Inferior parietal cortex (tissue), 1 donor: ENCODE data around the gene GATAD2A.
A peak's percentile ranks its signal among the peaks of the same experiment; 100 is the strongest.

Experiments used
- DNase-seq: peaks from one replicate; pipeline ENCODE4 v3.0.0-alpha.2; 2016; ENCODE audit errors: extremely low spot score

GATAD2A gene

DNA sequence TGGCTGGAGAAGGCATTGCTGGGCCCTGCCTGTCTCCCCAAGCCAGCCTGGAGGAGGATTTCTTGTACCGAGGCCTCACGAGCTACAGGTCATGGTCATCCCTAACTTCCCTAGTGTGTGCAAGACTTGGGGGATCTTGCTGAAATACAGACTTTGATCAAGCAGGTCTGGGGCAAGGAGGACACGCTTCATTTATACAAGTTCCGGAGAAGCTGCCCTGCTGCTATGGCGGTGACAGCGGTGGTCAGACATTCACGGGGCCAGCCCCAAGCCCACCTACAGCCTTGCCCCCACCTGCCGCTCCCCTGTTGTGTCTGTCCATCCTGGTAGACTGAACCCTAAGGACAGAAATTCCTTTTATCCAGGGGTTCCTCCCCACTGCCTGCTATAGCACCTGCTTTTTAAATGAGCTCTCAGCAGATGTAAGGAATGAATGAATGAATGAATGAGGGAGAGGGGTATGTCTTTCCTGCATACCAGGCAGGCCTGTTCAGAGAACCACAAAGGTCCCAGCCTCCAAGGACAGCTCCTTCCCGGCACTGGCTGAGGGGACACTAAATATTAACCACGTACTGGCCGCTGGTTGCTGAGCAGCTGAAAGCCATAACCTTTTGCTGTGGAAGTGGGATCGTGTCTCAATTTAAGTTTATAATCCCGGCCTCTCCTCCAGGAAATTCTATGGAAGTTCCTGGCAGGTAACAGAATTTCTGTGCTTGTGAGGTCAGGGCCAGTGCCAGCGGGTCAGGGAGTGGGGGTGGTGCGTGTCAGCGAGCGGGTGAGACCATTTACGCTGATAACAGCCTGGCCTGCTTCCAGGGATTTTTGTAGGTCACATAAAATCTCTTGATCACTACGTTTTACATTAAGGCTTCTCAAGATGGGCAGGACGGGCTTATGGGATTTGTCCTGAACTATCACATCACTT, 82.7 kb downstream of the GATAD2A start:
- no peak for DNase-seq

DNA sequence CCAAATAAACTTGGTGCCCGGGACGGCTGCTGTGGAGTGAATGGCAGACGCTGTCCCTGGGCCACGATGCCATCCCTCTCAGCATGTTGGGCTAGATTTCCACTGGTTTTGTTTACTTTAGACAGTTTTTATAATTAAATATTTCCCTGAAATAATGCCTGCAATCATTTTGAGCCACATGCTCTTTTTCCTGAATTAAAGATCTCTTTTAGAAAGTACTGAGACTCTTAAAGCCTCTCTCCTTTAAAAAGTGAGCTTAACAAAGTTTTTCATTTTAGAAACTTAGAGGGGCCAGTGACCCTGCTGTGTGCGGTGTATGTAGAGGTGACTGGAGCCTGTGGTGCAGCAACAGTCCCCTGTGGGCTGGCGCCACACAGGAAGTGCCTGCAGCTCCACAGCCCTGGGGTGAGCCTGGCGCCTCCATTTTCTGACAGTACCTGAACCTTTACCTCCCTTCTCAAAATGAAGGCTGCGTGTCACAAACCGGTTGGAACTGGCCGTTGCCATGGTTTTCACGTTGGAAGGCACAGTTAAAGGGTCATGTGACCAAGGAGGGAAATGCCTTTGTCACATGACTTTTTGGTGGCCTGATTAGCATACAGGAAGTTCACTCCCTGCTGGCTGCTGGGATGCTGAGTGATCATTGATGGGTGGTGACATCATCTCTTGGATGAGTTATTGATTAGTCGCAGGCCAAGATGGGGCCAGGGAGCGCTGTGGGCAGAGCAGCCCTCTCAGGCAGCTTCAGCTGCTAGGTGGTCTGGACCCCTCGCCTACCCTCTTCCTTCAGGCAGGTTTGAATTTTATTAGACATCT, 83.6 kb downstream of the GATAD2A start:
- DNase-seq: peak; percentile 72

DNA sequence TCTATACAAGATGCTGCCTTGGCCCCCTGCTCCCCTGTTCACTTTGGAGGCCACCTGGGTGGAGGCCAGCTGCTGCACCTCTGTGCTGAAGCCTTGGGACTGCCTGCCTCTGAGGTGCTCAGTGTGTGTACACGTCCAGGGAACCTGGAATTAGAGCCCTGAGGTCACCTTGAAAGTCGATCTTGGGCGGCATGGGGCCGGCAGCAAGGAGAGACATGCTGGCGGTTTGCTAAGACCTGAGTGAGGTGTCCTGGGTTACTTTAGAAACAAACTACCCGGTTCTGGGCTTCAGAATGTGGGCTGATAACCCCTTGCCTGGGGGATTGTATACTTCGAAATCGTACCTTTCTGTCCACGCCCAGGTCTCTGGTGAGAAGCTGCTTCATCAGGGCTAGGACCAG, 84.3 kb downstream of the GATAD2A start:
- no peak for DNase-seq

DNA sequence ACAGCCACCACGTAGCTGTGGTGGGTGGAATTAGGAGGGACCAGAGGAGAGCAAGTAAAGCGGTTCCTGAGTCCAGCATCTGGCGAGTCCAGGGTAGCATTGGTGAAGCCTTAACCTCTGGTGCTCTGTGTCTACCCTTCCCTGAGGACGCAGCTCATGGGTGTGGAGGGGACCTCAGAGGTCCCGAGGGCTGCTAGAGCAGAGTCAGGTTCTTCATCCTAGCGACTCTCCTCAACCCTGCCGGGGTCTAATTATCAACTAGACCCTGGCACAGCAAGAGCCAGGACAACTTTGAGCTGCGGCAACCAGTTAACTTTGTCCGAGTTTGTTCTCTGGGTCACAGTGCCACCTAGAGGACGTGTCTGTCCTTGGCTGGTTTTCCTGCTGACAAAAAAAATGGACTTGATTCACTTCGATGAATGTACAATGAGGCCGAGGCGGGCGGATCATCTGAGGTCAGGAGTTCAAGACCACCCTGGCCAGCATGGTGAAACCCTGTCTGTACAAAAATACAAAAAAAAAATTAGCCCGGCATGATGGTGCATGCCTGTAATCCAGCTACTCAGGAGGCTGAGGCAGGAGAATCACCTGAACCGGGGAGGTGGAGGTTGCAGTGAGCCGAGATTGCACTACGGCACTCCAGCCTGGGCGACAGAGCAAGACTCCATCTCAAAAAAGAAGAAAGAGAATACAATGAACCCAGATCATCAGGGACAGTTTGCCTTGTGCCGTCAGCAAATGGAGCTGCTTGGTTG, 84.9 kb downstream of the GATAD2A start:
- DNase-seq: peak; percentile 93

DNA sequence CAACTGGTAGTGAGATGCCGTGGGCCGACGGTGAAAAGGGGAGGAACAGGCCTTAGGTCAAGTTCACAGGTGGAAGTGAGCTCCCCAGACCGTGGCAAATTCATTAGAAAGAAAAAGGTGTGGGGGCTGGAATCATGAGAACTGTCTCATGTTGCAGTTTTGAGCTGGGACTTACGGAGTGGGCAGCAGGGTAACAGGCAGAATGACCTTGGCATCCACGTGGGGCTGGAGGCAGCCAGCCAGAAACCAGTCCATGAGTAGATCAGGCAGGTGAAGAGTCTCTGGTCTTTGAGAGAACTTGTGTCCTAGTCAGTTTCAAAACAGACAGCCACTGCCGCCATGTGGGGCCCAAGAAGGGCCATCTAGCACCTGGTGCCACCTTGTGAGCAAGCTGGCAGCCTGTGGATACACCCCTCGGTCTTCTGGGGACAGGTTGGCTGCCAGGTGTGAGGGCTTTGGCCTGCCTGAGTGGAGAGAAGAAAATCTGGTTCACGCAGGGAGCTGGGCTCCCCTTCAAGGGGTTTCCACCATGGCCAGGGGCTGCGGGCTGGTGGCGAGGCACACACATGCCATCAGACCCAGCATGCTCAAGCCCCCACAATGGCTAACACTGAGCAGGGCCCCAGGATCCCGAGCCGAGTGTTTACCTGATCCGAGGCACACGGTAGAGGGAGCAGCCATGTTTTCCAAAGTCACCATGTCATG, 86.0 kb downstream of the GATAD2A start:
- DNase-seq: no peak

DNA sequence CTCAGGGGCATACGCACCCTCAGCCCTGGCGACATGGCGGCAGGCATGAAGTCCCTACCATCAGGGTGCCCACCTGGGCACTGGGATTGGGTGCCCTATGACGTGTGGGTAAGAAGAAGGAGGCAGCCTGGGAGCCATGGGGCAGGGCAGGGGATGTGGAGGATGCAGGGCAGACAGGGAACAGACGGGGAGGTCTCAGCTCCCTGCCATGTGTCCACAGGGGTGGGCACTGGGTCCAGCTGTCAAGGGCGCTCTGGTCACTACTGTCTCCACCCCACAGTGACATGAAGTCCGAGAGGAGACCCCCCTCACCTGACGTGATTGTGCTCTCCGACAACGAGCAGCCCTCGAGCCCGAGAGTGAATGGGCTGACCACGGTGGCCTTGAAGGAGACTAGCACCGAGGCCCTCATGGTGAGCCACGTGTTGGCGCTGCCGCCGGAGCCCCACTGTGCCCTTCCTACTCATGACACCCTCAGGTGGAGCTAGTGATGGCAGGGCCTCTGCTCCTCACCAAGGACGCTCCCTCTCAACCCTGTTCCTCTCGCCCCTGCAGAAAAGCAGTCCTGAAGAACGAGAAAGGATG, 86.6 kb downstream of the GATAD2A start:
- no peak for DNase-seq

DNA sequence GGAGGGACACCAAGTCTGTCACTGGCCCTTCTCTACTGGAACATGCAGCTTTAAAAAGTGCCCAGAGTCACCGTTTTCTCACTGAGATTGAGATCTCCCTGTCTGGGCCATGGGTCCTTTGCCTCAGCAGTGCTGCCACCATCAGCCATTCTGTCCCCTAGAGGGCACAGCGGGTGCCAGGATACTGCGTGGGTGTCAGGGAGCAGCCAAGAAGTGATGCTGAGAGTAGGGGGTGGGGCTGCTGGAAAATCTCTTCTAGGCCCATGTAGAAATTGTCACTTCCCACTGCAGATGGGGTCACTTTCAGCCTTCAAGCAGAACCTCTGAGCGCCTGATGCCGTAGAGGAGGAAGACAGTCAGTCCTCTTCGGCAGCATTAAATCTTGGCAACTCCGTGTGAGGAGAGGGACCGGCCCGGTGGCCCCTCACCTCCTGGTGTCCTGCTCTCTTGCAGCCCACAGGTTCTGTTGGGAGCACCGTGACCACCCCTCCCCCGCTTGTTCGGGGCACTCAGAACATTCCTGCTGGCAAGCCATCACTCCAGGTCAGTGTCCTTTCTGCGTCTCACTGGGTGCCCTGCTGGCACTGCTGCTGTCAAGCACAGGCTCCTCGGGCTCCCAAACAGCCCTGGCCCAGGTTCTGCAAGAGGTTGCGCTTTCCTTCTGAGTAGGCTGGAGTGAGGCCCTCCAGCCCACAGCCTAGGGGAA, 88.5 kb downstream of the GATAD2A start:
- no peak for DNase-seq

DNA sequence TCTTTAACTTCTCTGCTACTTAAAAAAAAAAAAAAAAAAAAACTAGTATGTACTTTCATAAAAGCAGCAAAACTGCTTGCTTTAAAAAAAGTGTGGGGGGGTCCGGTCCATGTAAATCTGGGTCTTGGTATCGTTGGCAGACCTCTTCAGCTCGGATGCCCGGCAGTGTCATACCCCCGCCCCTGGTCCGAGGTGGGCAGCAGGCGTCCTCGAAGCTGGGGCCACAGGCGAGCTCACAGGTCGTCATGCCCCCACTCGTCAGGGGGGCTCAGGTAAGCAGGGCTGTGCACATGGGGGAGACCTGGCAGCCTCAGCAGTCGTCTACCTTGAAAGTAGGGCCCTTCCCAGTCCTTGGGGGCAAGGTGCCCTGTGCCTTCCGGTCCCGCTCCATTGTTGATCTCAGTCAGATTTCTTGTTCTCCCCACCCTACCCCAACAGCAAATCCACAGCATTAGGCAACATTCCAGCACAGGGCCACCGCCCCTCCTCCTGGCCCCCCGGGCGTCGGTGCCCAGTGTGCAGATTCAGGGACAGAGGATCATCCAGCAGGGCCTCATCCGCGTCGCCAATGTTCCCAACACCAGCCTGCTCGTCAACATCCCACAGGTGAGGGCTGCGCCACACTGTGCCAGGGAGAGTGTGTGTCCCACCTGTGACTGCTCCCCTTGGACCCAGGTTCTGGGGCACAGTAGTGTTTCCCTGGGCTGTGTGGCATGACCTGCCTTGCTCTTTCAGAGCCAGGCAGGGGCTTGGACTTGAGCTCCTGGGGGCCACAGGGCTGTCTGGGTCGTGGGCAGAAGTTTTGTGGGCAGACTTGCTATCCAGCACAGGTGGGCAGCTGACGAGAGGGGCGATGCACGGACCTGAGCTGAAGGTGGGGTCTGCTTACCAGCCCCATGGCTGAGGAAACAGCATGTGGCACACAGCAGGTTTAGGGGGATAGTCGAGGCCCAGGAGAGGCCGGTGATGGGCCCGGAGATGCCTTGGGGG, 90.4 kb downstream of the GATAD2A start:
- DNase-seq: no peak

DNA sequence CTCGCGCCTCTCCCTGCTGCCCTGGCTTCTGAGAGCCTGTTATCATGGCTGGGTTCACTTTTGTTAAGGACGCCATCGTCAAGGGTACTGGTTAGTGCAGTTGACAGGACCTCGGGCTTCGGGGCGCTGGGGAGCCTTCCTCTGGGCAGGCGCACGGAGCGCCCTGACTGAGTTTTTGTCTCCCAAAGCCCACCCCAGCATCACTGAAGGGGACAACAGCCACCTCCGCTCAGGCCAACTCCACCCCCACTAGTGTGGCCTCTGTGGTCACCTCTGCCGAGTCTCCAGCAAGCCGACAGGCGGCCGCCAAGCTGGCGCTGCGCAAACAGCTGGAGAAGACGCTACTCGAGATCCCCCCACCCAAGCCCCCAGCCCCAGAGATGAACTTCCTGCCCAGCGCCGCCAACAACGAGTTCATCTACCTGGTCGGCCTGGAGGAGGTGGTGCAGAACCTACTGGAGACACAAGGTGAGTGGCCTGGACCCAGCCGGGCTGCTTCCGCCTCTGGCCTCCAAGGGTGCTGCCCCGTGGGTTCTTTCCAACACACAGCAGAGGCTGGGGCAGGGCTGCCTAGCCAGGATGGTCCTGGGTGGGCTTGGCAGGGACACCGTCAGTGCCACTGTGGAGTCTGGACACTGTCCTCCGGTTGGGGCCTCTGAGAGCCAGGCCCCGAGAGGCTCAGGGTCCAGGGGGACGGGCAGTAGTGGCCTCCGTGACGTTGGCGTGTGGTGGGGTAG, 92.9 kb downstream of the GATAD2A start:
- no peak for DNase-seq

DNA sequence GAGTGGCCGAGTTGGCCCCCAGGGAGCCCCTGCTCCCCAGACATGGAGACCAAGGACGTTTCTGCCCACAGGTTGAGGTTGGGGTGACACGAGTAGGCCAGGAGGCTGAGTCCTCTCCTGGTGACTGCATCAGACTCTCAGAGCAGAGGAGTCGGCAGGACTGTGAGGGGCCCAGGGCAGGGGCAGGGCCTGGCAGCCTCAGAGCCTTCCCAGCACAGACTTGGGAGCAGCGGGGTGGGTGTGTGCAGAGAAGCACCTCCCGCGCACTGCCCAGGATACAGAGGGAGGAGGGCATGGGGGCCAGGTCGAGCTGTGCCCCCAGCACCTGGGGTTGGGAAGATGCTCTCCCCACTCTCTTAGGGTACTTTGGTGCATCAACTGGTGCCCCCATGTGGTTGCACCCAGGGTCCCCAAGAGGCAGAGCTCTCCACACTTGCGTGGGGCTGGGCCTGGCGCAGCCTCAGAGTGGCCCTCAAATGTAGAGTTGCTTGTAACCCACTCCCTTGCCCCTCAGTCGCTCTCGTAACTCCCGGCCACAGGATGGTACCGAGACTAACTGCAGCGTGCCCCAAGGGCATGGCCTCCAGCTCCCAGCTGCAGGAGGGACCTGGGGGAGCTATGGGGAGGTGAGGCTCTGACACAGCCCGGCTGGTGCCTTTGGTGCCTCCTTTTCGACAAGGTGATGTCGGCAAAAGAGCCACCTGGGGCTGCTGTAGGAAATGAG, 94.0 kb downstream of the GATAD2A start:
- no peak for DNase-seq

DNA sequence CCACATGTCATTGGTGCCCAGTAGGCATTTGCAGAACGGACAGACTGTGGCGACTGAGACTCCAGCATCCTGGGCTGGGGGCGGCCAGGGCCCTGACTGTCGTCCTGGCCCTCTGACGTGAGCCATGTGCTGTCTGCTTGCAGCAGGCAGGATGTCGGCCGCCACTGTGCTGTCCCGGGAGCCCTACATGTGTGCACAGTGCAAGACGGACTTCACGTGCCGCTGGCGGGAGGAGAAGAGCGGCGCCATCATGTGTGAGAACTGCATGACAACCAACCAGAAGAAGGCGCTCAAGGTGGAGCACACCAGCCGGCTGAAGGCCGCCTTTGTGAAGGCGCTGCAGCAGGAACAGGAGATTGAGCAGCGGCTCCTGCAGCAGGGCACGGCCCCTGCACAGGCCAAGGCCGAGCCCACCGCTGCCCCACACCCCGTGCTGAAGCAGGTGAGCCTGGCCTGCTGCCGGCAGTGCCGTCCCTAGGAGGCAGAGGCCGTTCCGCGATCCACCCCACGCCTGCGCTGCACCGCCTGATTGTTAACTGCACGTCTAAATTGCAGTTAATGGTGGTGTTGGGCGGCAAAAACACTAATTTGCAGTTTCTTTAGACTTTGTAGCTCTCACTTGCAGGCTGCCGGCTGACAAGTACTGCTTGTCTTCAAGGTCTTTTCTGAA, 95.6 kb downstream of the GATAD2A start:
- DNase-seq: no peak

DNA sequence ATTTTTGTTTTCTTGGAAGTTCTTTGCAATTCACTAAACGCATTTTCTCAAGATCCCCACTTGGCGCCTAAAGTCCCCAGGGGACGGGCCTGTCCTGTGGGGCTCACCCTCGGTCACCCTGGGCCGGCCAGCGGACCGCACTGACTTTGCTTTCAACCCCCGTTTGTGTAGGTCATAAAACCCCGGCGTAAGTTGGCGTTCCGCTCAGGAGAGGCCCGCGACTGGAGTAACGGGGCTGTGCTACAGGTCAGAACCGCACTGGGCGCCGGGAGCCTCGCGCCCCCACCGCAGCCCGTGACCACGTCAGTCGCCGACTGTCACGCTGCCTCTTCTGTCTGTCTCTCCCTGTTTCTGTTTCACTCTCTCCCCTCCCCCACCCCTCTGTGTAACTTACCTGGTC, 96.3 kb downstream of the GATAD2A start:
- DNase-seq: no peak

DNA sequence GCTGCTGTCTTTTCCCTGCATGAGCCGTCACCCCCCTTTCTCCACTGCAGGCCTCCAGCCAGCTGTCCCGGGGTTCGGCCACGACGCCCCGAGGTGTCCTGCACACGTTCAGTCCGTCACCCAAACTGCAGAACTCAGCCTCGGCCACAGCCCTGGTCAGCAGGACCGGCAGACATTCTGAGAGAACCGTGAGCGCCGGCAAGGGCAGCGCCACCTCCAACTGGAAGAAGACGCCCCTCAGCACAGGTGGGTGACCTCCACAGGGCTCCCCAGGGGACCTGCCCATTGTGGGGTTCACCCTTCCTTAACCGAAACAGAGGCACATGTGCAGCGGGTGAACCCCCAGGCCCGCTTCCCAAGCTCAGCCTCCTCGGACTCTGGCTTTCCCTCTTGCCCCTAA, 96.8 kb downstream of the GATAD2A start:
- DNase-seq: no peak

DNA sequence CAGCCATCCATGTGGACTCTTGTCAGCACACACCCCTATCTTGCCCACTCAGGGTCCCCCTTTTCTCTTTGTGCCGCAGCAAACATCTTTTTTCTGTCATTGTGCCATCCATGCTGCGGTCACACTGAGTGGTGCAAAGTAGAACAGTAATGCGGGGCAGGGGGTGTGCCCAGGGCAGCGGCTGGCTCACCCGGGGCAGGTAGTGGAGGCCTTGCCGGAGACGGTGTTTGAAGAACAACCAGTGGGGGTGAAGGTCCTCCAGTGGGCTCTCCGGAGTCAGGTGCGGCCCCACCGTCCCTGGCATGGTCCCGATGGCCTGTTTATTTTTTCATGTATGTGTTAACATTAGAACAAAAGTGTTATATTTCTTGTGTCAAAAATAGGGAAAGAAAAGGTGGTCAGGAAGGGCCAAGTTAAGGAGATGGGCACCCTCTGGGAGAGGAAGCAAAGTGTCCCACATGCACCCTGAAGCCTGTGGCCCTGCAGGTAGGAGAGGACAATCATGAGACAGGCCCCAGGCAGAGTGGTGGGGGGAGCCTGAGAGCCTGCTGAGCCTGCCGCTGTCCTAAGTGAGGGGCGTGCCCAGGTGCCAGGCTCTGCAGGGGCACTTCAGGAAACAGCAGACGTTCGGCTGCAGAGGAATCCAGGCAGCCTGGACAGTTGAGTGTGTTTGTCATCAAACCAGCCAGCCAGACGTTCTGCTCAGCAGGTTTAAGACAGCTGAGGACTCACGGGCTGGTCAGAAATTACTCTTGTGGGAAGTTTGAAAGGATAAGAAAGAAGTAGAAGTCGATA, 97.5 kb downstream of the GATAD2A start:
- no peak for DNase-seq

DNA sequence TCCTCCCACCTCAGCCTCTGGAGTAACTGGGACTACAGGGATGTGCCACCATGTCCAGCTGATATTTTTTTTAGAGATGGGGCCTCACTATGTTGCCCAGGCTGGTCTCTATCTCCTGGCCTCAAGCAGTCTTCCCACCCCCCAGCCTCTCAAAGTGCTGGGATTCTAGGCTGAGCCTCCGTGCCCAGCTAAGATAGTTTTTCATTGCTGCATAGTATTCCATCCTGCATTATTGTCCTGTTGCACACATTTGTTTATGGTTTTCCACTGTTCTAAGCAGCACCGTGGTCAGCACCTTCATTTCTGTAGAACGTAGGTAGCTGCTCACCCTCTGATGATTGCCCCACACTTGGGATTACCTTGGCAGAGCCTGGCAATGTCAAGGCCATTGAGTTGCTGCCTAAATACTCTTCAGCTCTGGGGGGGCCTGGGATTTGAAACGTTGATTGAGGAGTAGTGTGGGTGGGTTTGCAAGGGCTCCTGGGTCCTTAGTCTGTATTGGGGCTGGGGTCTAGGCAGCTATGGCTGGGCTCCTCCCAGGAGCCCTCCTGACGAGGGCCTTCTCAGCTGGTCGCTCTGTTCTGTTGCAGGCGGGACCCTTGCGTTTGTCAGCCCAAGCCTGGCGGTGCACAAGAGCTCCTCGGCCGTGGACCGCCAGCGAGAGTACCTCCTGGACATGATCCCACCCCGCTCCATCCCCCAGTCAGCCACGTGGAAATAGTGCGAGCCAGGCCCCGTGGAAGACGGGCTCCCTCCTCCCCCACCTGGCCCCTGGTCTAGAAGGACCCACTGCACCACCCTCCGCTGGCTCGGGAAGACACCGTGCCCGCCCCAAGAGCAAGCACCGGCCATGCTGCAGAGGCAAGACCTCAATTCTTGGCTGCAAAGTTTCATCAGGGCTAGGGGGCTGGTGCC, 99.5 kb downstream of the GATAD2A start:
- DNase-seq: no peak
